Vagina (tissue), 2 donors: ENCODE results near the gene PERM1.

Experiments used
- POLR2A ChIP-seq, 2 donors: fragments of 450-650 bp; IDR thresholded peaks; one replicate each; pipeline ENCODE4 v1.6.1; 2017; ENCODE audit warnings: antibody characterized with exemption in 2 of 2, mild to moderate bottlenecking in 2 of 2, moderate library complexity in 2 of 2
- POLR2AphosphoS5 ChIP-seq, 2 donors: sonication (generic); formaldehyde crosslinking; IDR thresholded peaks; one replicate each; pipeline ENCODE4 v1.9.0; 2017; ENCODE audit warnings: antibody characterized with exemption in 2 of 2, mild to moderate bottlenecking in 2 of 2, low read depth in 1 of 2; ENCODE audit not compliant: insufficient read depth in 1 of 2
- TF ChIP-seq, protein P1 (sequence below), 3 experiments: fragments of 450-650 bp in 2 of 3; fragments of 200-600 bp in 1 of 3; sonication (generic) in 1 of 3; IDR thresholded peaks; one replicate each; pipeline ENCODE4 v1.5.1; 2017 to 2019; ENCODE audit warnings: antibody characterized with exemption in 3 of 3, mild to moderate bottlenecking in 2 of 3, moderate library complexity in 2 of 3

DNA sequence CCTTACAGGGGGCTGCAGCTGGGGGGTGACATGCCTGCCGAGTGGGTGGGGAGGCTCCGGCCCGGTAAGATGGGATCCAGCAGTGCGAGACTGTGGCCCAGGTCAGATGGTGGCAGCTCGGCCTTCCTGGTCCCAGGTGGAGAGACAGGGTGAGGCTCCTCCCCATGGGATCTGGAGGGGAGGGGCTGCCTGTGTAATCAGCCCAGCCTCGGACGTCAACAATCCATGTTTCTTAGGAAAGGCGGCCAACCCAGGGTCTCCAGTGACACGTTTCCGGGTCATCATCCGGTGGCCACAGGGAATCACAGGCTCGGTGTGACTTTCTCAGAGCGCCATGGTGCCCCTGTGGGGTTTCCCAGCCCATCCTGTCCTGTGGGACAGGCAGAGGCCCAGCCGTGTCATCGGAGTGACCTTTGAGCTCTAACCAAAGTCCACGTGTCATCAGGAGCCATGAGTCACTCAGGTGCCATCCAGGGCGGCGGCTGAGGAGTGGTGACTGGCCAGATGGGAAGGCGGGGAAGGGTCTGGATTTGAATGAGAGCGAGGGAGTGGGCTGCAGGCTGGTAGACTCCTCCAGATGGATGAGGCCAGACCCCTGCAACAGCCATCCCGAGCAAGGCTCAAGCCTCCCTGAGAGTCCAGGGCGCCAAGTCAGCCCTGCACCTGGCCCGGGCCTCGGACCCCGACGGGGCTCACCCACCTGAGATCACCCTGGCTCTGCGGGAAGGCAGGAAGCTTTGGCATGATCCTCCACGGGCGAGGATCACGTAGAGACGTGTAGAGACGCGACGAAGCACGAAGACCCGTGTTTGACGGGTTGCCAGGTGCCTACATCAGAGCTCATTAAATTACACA is 24.6 kb upstream of the PERM1 start:
- TF ChIP-seq, protein P1, sequence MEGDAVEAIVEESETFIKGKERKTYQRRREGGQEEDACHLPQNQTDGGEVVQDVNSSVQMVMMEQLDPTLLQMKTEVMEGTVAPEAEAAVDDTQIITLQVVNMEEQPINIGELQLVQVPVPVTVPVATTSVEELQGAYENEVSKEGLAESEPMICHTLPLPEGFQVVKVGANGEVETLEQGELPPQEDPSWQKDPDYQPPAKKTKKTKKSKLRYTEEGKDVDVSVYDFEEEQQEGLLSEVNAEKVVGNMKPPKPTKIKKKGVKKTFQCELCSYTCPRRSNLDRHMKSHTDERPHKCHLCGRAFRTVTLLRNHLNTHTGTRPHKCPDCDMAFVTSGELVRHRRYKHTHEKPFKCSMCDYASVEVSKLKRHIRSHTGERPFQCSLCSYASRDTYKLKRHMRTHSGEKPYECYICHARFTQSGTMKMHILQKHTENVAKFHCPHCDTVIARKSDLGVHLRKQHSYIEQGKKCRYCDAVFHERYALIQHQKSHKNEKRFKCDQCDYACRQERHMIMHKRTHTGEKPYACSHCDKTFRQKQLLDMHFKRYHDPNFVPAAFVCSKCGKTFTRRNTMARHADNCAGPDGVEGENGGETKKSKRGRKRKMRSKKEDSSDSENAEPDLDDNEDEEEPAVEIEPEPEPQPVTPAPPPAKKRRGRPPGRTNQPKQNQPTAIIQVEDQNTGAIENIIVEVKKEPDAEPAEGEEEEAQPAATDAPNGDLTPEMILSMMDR (IDR thresholded peaks at IDR 0.05), result no peak
- no peak for TF ChIP-seq POLR2A (IDR thresholded peaks at IDR 0.05)
- peak in 1 of 2 donors; percentile 18 for TF ChIP-seq POLR2AphosphoS5 (IDR thresholded peaks at IDR 0.05; ENCODE audit: insufficient read depth in 1 of 2, low read depth in 1 of 2)
